Measurements from ENCODE around the gene FOCAD.

The FOCAD gene

GRCh38 chr9:20804489-20805250, 120.6 kb downstream of the FOCAD start:
- DNase-seq (ENCODE audit: low spot score), result no peak

GRCh38 chr9:20805766-20806165, 121.7 kb downstream of the FOCAD start:
- no peak for DNase-seq (ENCODE audit: low spot score)

GRCh38 chr9:20808002-20808401, 123.9 kb downstream of the FOCAD start:
- DNase-seq (ENCODE audit: low spot score), result no peak

GRCh38 chr9:20811872-20812271, 127.8 kb downstream of the FOCAD start:
- peak; percentile 5 for DNase-seq (ENCODE audit: low spot score)

GRCh38 chr9:20815923-20816703, 132.1 kb downstream of the FOCAD start:
- no peak for DNase-seq (ENCODE audit: low spot score)

GRCh38 chr9:20823051-20823450, 139.0 kb downstream of the FOCAD start:
- no peak for DNase-seq (ENCODE audit: low spot score)

GRCh38 chr9:20831028-20831427, 147.0 kb downstream of the FOCAD start:
- no peak for DNase-seq (ENCODE audit: low spot score)

- no peak for DNase-seq (ENCODE audit: low spot score)
Observed at GRCh38 chr9:20832775-20833174, 148.7 kb downstream of the FOCAD start.

- DNase-seq (ENCODE audit: low spot score), result no peak
Observed at GRCh38 chr9:20835377-20836286, 151.6 kb downstream of the FOCAD start.

GRCh38 chr9:20837166-20837565, 153.1 kb downstream of the FOCAD start:
- DNase-seq (ENCODE audit: low spot score), result no peak

- no peak for DNase-seq (ENCODE audit: low spot score)
Observed at GRCh38 chr9:20838218-20838617, 154.2 kb downstream of the FOCAD start.

GRCh38 chr9:20844916-20845315, 160.9 kb downstream of the FOCAD start:
- DNase-seq (ENCODE audit: low spot score), result no peak

- DNase-seq (ENCODE audit: low spot score), result no peak
Observed at GRCh38 chr9:20848490-20848889, 164.4 kb downstream of the FOCAD start.

- no peak for DNase-seq (ENCODE audit: low spot score)
Observed at GRCh38 chr9:20853866-20854265, 169.8 kb downstream of the FOCAD start.

- no peak for DNase-seq (ENCODE audit: low spot score)
Observed at GRCh38 chr9:20854444-20854843, 170.4 kb downstream of the FOCAD start.

- no peak for DNase-seq (ENCODE audit: low spot score)
Observed at GRCh38 chr9:20863945-20864344, 179.9 kb downstream of the FOCAD start.

- no peak for DNase-seq (ENCODE audit: low spot score)
Observed at GRCh38 chr9:20865347-20865746, 181.3 kb downstream of the FOCAD start.

GRCh38 chr9:20870115-20870514, 186.1 kb downstream of the FOCAD start:
- no peak for DNase-seq (ENCODE audit: low spot score)

GRCh38 chr9:20872340-20872977, 188.4 kb downstream of the FOCAD start:
- DNase-seq (ENCODE audit: low spot score), result no peak

- no peak for DNase-seq (ENCODE audit: low spot score)
Observed at GRCh38 chr9:20873240-20873865, 189.3 kb downstream of the FOCAD start.

- DNase-seq (ENCODE audit: low spot score), result no peak
Observed at GRCh38 chr9:20880271-20880670, 196.2 kb downstream of the FOCAD start.
